Neural progenitor cell (in vitro differentiated cells): ENCODE data around the gene PPP1R14B.

ENCODE experiments used
- EZH2 ChIP-seq: fragments of 200-600 bp; sonication (generic); IDR thresholded peaks from 2 replicates; pipeline ENCODE4 v1.6.1; 2017; ENCODE audit warnings: antibody characterized with exemption, mild to moderate bottlenecking, moderate library complexity
- EZH2phosphoT487 ChIP-seq: fragments of 200-600 bp; sonication (generic); IDR thresholded peaks from 2 replicates; pipeline ENCODE4 v1.6.1; 2017; ENCODE audit warnings: antibody characterized with exemption
- TF ChIP-seq, protein P1 (sequence below): fragments of 200-600 bp; sonication (generic); IDR thresholded peaks from 2 replicates; pipeline ENCODE4 v1.5.1; 2017; ENCODE audit warnings: antibody characterized with exemption, mild to moderate bottlenecking

DNA sequence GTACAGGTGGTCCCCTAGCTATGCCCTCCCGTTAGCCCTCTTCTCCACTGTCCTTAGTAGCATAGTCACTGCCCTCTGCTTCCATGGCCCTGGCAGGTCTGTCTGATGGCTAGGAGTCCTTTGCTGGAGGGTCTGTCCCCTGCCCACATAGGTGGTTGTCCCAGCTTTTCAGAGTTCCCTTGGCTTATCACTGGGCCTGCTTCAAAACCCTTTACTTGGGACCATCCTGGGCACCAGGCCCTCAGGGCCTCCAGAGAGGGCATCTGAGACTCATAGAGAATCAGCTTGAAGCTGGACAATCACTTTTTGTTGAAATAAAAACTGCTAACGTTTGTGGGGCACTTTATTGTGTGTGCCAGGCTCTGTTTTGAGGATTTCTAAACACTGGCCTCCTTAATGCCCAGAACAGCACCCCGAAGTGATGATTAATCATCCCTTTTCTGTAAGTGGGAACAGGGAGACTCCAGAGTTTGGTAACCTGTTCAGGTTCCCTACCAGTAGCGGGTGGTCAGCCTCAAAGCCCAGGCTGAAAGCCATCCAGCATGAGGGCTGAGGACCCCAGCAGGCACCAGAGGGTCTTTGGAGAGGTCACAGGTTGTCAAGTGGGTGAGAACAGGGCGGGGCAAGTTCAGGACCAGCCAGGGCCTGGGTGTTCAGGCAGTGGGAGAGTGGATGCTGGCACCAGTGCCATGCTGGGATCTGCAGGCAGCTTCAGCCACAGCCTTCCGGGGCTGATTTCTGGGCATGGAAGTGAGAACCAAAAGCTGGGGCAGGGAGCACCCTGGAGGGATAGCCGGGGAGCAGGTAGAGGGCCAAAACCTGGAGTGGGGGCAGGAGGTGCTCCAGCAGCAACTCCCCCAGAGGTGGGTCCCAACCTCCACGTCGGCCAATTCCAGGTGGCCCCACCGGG lies 43.9 kb upstream of the PPP1R14B start:
- TF ChIP-seq, protein P1, sequence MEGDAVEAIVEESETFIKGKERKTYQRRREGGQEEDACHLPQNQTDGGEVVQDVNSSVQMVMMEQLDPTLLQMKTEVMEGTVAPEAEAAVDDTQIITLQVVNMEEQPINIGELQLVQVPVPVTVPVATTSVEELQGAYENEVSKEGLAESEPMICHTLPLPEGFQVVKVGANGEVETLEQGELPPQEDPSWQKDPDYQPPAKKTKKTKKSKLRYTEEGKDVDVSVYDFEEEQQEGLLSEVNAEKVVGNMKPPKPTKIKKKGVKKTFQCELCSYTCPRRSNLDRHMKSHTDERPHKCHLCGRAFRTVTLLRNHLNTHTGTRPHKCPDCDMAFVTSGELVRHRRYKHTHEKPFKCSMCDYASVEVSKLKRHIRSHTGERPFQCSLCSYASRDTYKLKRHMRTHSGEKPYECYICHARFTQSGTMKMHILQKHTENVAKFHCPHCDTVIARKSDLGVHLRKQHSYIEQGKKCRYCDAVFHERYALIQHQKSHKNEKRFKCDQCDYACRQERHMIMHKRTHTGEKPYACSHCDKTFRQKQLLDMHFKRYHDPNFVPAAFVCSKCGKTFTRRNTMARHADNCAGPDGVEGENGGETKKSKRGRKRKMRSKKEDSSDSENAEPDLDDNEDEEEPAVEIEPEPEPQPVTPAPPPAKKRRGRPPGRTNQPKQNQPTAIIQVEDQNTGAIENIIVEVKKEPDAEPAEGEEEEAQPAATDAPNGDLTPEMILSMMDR, result no peak
- TF ChIP-seq EZH2phosphoT487, result no peak
- TF ChIP-seq EZH2, result no peak
